BLaER1 treated with 17β-estradiol and CSF1 and Interleukin-3, amounts not matched to agents 10 nM and 100 nM (cell line): Measurements from ENCODE around the gene TPST1.
A peak's percentile ranks its signal among the peaks of the same experiment; 100 is the strongest.

ENCODE experiments used
- H3K27ac ChIP-seq, 11 experiments: shearing (Covaris generic); formaldehyde crosslinking; 2 replicates each; pipeline ENCODE4 v1.8.1; 2022
- H3K27me3 ChIP-seq, 11 experiments: shearing (Covaris generic); formaldehyde crosslinking; 2 replicates each; pipeline ENCODE4 v1.8.1; 2022
- H3K36me3 ChIP-seq, 11 experiments: shearing (Covaris generic); formaldehyde crosslinking; 2 replicates each; pipeline ENCODE4 v1.8.1; 2022
- H3K4me1 ChIP-seq, 10 experiments: shearing (Covaris generic); formaldehyde crosslinking; 2 replicates each; pipeline ENCODE4 v1.8.1; 2022
- H3K4me2 ChIP-seq, 11 experiments: shearing (Covaris generic); formaldehyde crosslinking; 2 replicates each; pipeline ENCODE4 v1.8.1; 2022
- H3K4me3 ChIP-seq, 10 experiments: shearing (Covaris generic); formaldehyde crosslinking; 2 replicates each; pipeline ENCODE4 v1.8.1; 2022
- H3K9ac ChIP-seq, 11 experiments: shearing (Covaris generic); formaldehyde crosslinking; 2 replicates each; pipeline ENCODE4 v1.8.1; 2022
- H3K9me3 ChIP-seq, 11 experiments: shearing (Covaris generic); formaldehyde crosslinking; replicated peaks in 1 of 11; 2 replicates each; pipeline ENCODE4 v1.8.1; 2022
- H4K20me1 ChIP-seq, 11 experiments: shearing (Covaris generic); formaldehyde crosslinking; 2 replicates each; pipeline ENCODE4 v1.8.1; 2022
- Cebpa-rat ChIP-seq, 11 experiments: shearing (Covaris generic); IDR thresholded peaks; 2 replicates each; pipeline ENCODE4 v1.8.1; 2022

The TPST1 gene

GRCh38 chr7:66297579-66297978, 92.4 kb downstream of the TPST1 start:
- Histone ChIP-seq H3K9me3 (peaks cover 25 to 43% (median 37%) of the 10 kb centered on the region in 11 experiments), H3K36me3 (peaks cover 0 to 36% (median 15%) of the 10 kb centered on the region in 11 experiments; a peak in 12 of 22 replicates), H3K4me1 (peaks cover 0 to 51% (median 26%) of the 10 kb centered on the region in 10 experiments; a peak in 14 of 20 replicates), H3K4me3 (no peak overlapping the region), H3K4me2 (peak overlapping the region in 6 of 11 experiments; percentile 56 to 80 (median 66); a peak in 10 of 22 replicates), H3K27ac (peak overlapping the region in 7 of 11 experiments; percentile 38 to 84 (median 77); a peak in 13 of 22 replicates), H3K27me3 (no peaks in the 10 kb centered on the region), H4K20me1 (no peaks in the 10 kb centered on the region), H3K9ac (peak overlapping the region in 4 of 11 experiments; percentile 60 to 70 (median 66); a peak in 8 of 22 replicates)
- no peak for TF ChIP-seq Cebpa-rat (IDR thresholded peaks at IDR 0.05)

GRCh38 chr7:66301249-66301648, 96.1 kb downstream of the TPST1 start:
- Histone ChIP-seq H3K9ac (no peak overlapping the region), H3K4me1 (peaks cover 0 to 53% (median 26%) of the 10 kb centered on the region in 10 experiments; a peak in 14 of 20 replicates), H4K20me1 (peaks cover 0 to 7% (median 0%) of the 10 kb centered on the region in 11 experiments; a peak in 1 of 22 replicates), H3K4me2 (no peak overlapping the region), H3K27me3 (no peaks in the 10 kb centered on the region), H3K4me3 (no peak overlapping the region), H3K9me3 (peaks cover 25 to 42% (median 37%) of the 10 kb centered on the region in 11 experiments), H3K27ac (no peak overlapping the region), H3K36me3 (peaks cover 0 to 36% (median 17%) of the 10 kb centered on the region in 11 experiments; a peak in 12 of 22 replicates)
- TF ChIP-seq Cebpa-rat (IDR thresholded peaks at IDR 0.05): no peak

GRCh38 chr7:66301737-66302136, 96.6 kb downstream of the TPST1 start:
- H3K36me3 ChIP-seq: peaks cover 0 to 36% (median 21%) of the 10 kb centered on the region in 11 experiments; a peak in 13 of 22 replicates
- H3K4me2 ChIP-seq: no peak overlapping the region; a peak in 1 of 22 replicates
- H3K27ac ChIP-seq: no peak overlapping the region
- H3K9me3 ChIP-seq: peaks cover 25 to 40% (median 37%) of the 10 kb centered on the region in 11 experiments
- H3K4me3 ChIP-seq: no peak overlapping the region
- H4K20me1 ChIP-seq: peaks cover 0 to 7% (median 0%) of the 10 kb centered on the region in 11 experiments; a peak in 1 of 22 replicates
- H3K9ac ChIP-seq: no peak overlapping the region
- no peaks in the 10 kb centered on the region for H3K27me3 ChIP-seq
- no peak for TF ChIP-seq Cebpa-rat (IDR thresholded peaks at IDR 0.05)
- peaks cover 0 to 53% (median 22%) of the 10 kb centered on the region in 10 experiments; a peak in 13 of 20 replicates for H3K4me1 ChIP-seq

- H3K27me3 ChIP-seq: no peaks in the 10 kb centered on the region
- peaks cover 0 to 50% (median 19%) of the 10 kb centered on the region in 10 experiments; a peak in 12 of 20 replicates for H3K4me1 ChIP-seq
- peak overlapping the region in 2 of 11 experiments; percentile 11 to 35; a peak in 3 of 22 replicates for H3K9ac ChIP-seq
- H3K36me3 ChIP-seq: peaks cover 0 to 30% (median 13%) of the 10 kb centered on the region in 11 experiments; a peak in 10 of 22 replicates
- H3K4me3 ChIP-seq: no peak overlapping the region
- TF ChIP-seq Cebpa-rat (IDR thresholded peaks at IDR 0.05): no peak
- H4K20me1 ChIP-seq: peaks cover 0 to 7% (median 0%) of the 10 kb centered on the region in 11 experiments; a peak in 1 of 22 replicates
- peaks cover 15 to 23% (median 19%) of the 10 kb centered on the region in 11 experiments for H3K9me3 ChIP-seq
- H3K4me2 ChIP-seq: peak overlapping the region in 4 of 11 experiments; percentile 53 to 71 (median 64); a peak in 6 of 22 replicates
- H3K27ac ChIP-seq: peak overlapping the region in 3 of 11 experiments; percentile 50 to 67 (median 52); a peak in 7 of 22 replicates
Observed at GRCh38 chr7:66303454-66304155, 98.5 kb downstream of the TPST1 start.

- no peak for TF ChIP-seq Cebpa-rat (IDR thresholded peaks at IDR 0.05)
- peaks cover 5 to 14% (median 10%) of the 10 kb centered on the region in 11 experiments; a peak in 18 of 22 replicates for H3K9me3 ChIP-seq
- no peak overlapping the region for H3K4me3 ChIP-seq
- peak overlapping the region in 2 of 11 experiments; percentile 11 to 35; a peak in 2 of 22 replicates for H3K9ac ChIP-seq
- peaks cover 0 to 29% (median 8%) of the 10 kb centered on the region in 11 experiments; a peak in 8 of 22 replicates for H3K36me3 ChIP-seq
- H3K27me3 ChIP-seq: no peaks in the 10 kb centered on the region
- peak overlapping the region in 5 of 11 experiments; percentile 27 to 67 (median 50); a peak in 8 of 22 replicates for H3K27ac ChIP-seq
- peaks cover 0 to 55% (median 19%) of the 10 kb centered on the region in 10 experiments; a peak in 12 of 20 replicates for H3K4me1 ChIP-seq
- peak overlapping the region in 6 of 11 experiments; percentile 38 to 71 (median 58); a peak in 10 of 22 replicates for H3K4me2 ChIP-seq
- H4K20me1 ChIP-seq: peaks cover 0 to 7% (median 0%) of the 10 kb centered on the region in 11 experiments; a peak in 1 of 22 replicates
Observed at GRCh38 chr7:66304536-66304935, 99.4 kb downstream of the TPST1 start.

GRCh38 chr7:66306243-66306642, 101.1 kb downstream of the TPST1 start:
- no peak overlapping the region for H3K4me3 ChIP-seq
- peaks cover 0 to 65% (median 19%) of the 10 kb centered on the region in 10 experiments; a peak in 12 of 20 replicates for H3K4me1 ChIP-seq
- H3K9me3 ChIP-seq: no peaks in the 10 kb centered on the region; a peak in 1 of 22 replicates
- H3K27me3 ChIP-seq: no peaks in the 10 kb centered on the region
- peak overlapping the region in 2 of 11 experiments; percentile 32 to 43; a peak in 2 of 22 replicates for H3K9ac ChIP-seq
- peak overlapping the region in 2 of 11 experiments; percentile 16 to 43; a peak in 3 of 22 replicates for H3K4me2 ChIP-seq
- peaks cover 0 to 7% (median 0%) of the 10 kb centered on the region in 11 experiments; a peak in 1 of 22 replicates for H4K20me1 ChIP-seq
- H3K27ac ChIP-seq: peak overlapping the region in 1 of 11 experiments; percentile 6; a peak in 1 of 22 replicates
- peaks cover 0 to 21% (median 0%) of the 10 kb centered on the region in 11 experiments; a peak in 2 of 22 replicates for H3K36me3 ChIP-seq
- no peak for TF ChIP-seq Cebpa-rat (IDR thresholded peaks at IDR 0.05)

- H3K4me1 ChIP-seq: peaks cover 0 to 61% (median 19%) of the 10 kb centered on the region in 10 experiments; a peak in 12 of 20 replicates
- no peak overlapping the region for H3K4me3 ChIP-seq
- H3K4me2 ChIP-seq: peak overlapping the region in 5 of 11 experiments; percentile 11 to 45 (median 19); a peak in 3 of 22 replicates
- H3K27me3 ChIP-seq: no peaks in the 10 kb centered on the region
- TF ChIP-seq Cebpa-rat (IDR thresholded peaks at IDR 0.05): no peak
- H3K9me3 ChIP-seq: no peaks in the 10 kb centered on the region
- peaks cover 0 to 27% (median 0%) of the 10 kb centered on the region in 11 experiments; a peak in 3 of 22 replicates for H3K36me3 ChIP-seq
- no peak overlapping the region for H3K9ac ChIP-seq
- H4K20me1 ChIP-seq: peaks cover 0 to 7% (median 0%) of the 10 kb centered on the region in 11 experiments; a peak in 1 of 22 replicates
- H3K27ac ChIP-seq: peak overlapping the region in 1 of 11 experiments; percentile 18; a peak in 1 of 22 replicates
Observed at GRCh38 chr7:66307591-66308215, 102.6 kb downstream of the TPST1 start.

- peaks cover 0 to 61% (median 19%) of the 10 kb centered on the region in 10 experiments; a peak in 12 of 20 replicates for H3K4me1 ChIP-seq
- H4K20me1 ChIP-seq: peaks cover 0 to 7% (median 0%) of the 10 kb centered on the region in 11 experiments; a peak in 1 of 22 replicates
- TF ChIP-seq Cebpa-rat (IDR thresholded peaks at IDR 0.05): no peak
- H3K9ac ChIP-seq: no peak overlapping the region
- no peaks in the 10 kb centered on the region for H3K27me3 ChIP-seq
- H3K27ac ChIP-seq: peak overlapping the region in 1 of 11 experiments; percentile 18; a peak in 1 of 22 replicates
- H3K36me3 ChIP-seq: peaks cover 0 to 27% (median 0%) of the 10 kb centered on the region in 11 experiments; a peak in 3 of 22 replicates
- H3K9me3 ChIP-seq: no peaks in the 10 kb centered on the region
- no peak overlapping the region for H3K4me3 ChIP-seq
- H3K4me2 ChIP-seq: no peak overlapping the region
Observed at GRCh38 chr7:66308411-66308810, 103.3 kb downstream of the TPST1 start.
